HG03520 (cell line): ENCODE results near the gene SNAP25.

Experiments used
- ATAC-seq: cut with Tn5 transposase; IDR thresholded peaks from one replicate; pipeline ENCODE4 v1.9.1; 2021; ENCODE audit warnings: mild to moderate bottlenecking, moderate library complexity; ENCODE audit not compliant: unreplicated experiment

Gene SNAP25

GRCh38 chr20:10328897-10329255 lies 110.2 kb downstream of the SNAP25 start:
- ATAC-seq: no peak

GRCh38 chr20:10329387-10330005 lies 110.9 kb downstream of the SNAP25 start:
- no peak for ATAC-seq

GRCh38 chr20:10330071-10330470 lies 111.4 kb downstream of the SNAP25 start:
- ATAC-seq: no peak

- ATAC-seq: no peak
Measured at GRCh38 chr20:10332656-10333415, 114.2 kb downstream of the SNAP25 start.

GRCh38 chr20:10336959-10337729 lies 118.5 kb downstream of the SNAP25 start:
- ATAC-seq: no peak

- no peak for ATAC-seq
Measured at GRCh38 chr20:10338426-10339180, 120.0 kb downstream of the SNAP25 start.

- no peak for ATAC-seq
Measured at GRCh38 chr20:10339609-10340008, 121.0 kb downstream of the SNAP25 start.

- no peak for ATAC-seq
Measured at GRCh38 chr20:10342152-10342551, 123.5 kb downstream of the SNAP25 start.

- no peak for ATAC-seq
Measured at GRCh38 chr20:10344953-10345352, 126.3 kb downstream of the SNAP25 start.

- ATAC-seq: no peak
Measured at GRCh38 chr20:10347086-10347880, 128.7 kb downstream of the SNAP25 start.

GRCh38 chr20:10349118-10349517 lies 130.5 kb downstream of the SNAP25 start:
- ATAC-seq: no peak

- ATAC-seq: no peak
Measured at GRCh38 chr20:10350188-10350842, 131.7 kb downstream of the SNAP25 start.

- ATAC-seq: no peak
Measured at GRCh38 chr20:10352934-10353824, 134.5 kb downstream of the SNAP25 start.

- ATAC-seq: no peak
Measured at GRCh38 chr20:10356628-10357027, 138.0 kb downstream of the SNAP25 start.
